ENCODE measurements around the gene FMN1. TPM values are rescaled to one million over a fixed set of nuclear protein-coding genes. Genes with fewer than 3 reads are reported as not detected.

The FMN1 gene
- total RNA-seq, 1 experiment from 2014 or later, result 25.8 TPM

- H3K79me2 ChIP-seq (ENCODE audit: low read depth), result no peaks in the 10 kb centered on the region
- no peaks in the 10 kb centered on the region for H3K27me3 ChIP-seq (ENCODE audit: insufficient read depth, low read depth)
- no peaks in the 10 kb centered on the region for H4K20me1 ChIP-seq (ENCODE audit: insufficient read depth)
- peak overlapping the region; percentile 35 for H3K4me2 ChIP-seq
- ChIA-PET CTCF (no interaction called here), POLR2A (ENCODE audit: unreplicated experiment) (interaction anchor here (0.6 to 0.7 kb wide), 3 partner anchors 9 to 108 kb away, joined by 4 to 6 read pairs (median 4); no protein-coding TSS in a partner anchor)
- no peak overlapping the region for H3K4me3 ChIP-seq
- intact Hi-C loops (cut with micrococcal nuclease; ENCODE audit: unreplicated experiment), result loop anchor here (1.0 kb wide), 1 partner anchor 11 kb away; no protein-coding TSS in a partner anchor
- no TSS peak for BruUV-seq (replicated peaks)
- H3K9me3 ChIP-seq (ENCODE audit: insufficient read depth, low read depth), result peaks cover 2% of the 10 kb centered on the region
- peaks cover 52% of the 10 kb centered on the region for H3K4me1 ChIP-seq (replicated peaks; ENCODE audit: insufficient read depth)
- TF ChIP-seq CTCF (conservative IDR thresholded peaks at IDR 0.05) (no peak), EZH2 (IDR thresholded peaks at IDR 0.05; ENCODE audit: low read depth) (no peak)
- peak overlapping the region; percentile 82 for H3K27ac ChIP-seq
- peaks cover 12% of the 10 kb centered on the region; the same call in 1 of the 2 replicates for H3K36me3 ChIP-seq (ENCODE audit: low read depth)
- peak; percentile 57 to 91 for DNase-seq
- H3K9me2 ChIP-seq (ENCODE audit: insufficient read depth), result no peaks in the 10 kb centered on the region
- H3F3A ChIP-seq (ENCODE audit: insufficient read depth, low read depth), result peaks cover 31% of the 10 kb centered on the region
- H2AFZ ChIP-seq, result no peak overlapping the region
These were observed 338.6 kb downstream of the FMN1 start for GRCh38 chr15:32855942-32856341.

- Histone ChIP-seq H3K9me3 (ENCODE audit: insufficient read depth, low read depth) (peaks cover 3% of the 10 kb centered on the region), H3K27me3 (ENCODE audit: insufficient read depth, low read depth) (no peaks in the 10 kb centered on the region), H3K4me3 (no peak overlapping the region), H3K4me1 (replicated peaks; ENCODE audit: insufficient read depth) (peaks cover 69% of the 10 kb centered on the region), H3K4me2 (no peak overlapping the region), H3F3A (ENCODE audit: insufficient read depth, low read depth) (peaks cover 49% of the 10 kb centered on the region), H3K36me3 (ENCODE audit: low read depth) (peaks cover 12% of the 10 kb centered on the region; the same call in 1 of the 2 replicates), H3K27ac (no peak overlapping the region), H3K9me2 (ENCODE audit: insufficient read depth) (no peaks in the 10 kb centered on the region), H2AFZ (no peak overlapping the region), H3K79me2 (ENCODE audit: low read depth) (no peaks in the 10 kb centered on the region), H4K20me1 (ENCODE audit: insufficient read depth) (no peaks in the 10 kb centered on the region)
- no peak for TF ChIP-seq CTCF (conservative IDR thresholded peaks at IDR 0.05)
- no peak for TF ChIP-seq EZH2 (IDR thresholded peaks at IDR 0.05; ENCODE audit: low read depth)
- POLR2A ChIA-PET (ENCODE audit: unreplicated experiment), result no interaction called here
- no peak for DNase-seq
- CTCF ChIA-PET, result no interaction called here
- no TSS peak for BruUV-seq (replicated peaks)
- intact Hi-C loops (cut with micrococcal nuclease; ENCODE audit: unreplicated experiment), result loop anchor here (5.0 kb wide), 1 partner anchor 214 kb away; no protein-coding TSS in a partner anchor
These were observed 340.9 kb downstream of the FMN1 start for GRCh38 chr15:32853592-32853991.

- H3K36me3 ChIP-seq (ENCODE audit: low read depth), result peaks cover 12% of the 10 kb centered on the region; the same call in 1 of the 2 replicates
- no peak overlapping the region for H2AFZ ChIP-seq
- no peak for DNase-seq
- peaks cover 4% of the 10 kb centered on the region for H3K9me3 ChIP-seq (ENCODE audit: insufficient read depth, low read depth)
- H4K20me1 ChIP-seq (ENCODE audit: insufficient read depth), result no peaks in the 10 kb centered on the region
- H3K27ac ChIP-seq, result peak overlapping the region; percentile 91
- H3F3A ChIP-seq (ENCODE audit: insufficient read depth, low read depth), result peaks cover 49% of the 10 kb centered on the region
- no TSS peak for BruUV-seq (replicated peaks)
- no peaks in the 10 kb centered on the region for H3K9me2 ChIP-seq (ENCODE audit: insufficient read depth)
- intact Hi-C loops (cut with micrococcal nuclease; ENCODE audit: unreplicated experiment), result loop anchor here (5.0 kb wide), 1 partner anchor 215 kb away; no protein-coding TSS in a partner anchor
- no peaks in the 10 kb centered on the region for H3K27me3 ChIP-seq (ENCODE audit: insufficient read depth, low read depth)
- H3K4me1 ChIP-seq (replicated peaks; ENCODE audit: insufficient read depth), result peaks cover 72% of the 10 kb centered on the region
- ChIA-PET CTCF (interaction anchor here (0.7 kb wide), 1 partner anchor 173 kb away, joined by 3 read pairs; no protein-coding TSS in a partner anchor), POLR2A (ENCODE audit: unreplicated experiment) (no interaction called here)
- H3K79me2 ChIP-seq (ENCODE audit: low read depth), result no peaks in the 10 kb centered on the region
- H3K4me2 ChIP-seq, result no peak overlapping the region
- TF ChIP-seq CTCF (conservative IDR thresholded peaks at IDR 0.05) (no peak), EZH2 (IDR thresholded peaks at IDR 0.05; ENCODE audit: low read depth) (no peak)
- H3K4me3 ChIP-seq, result no peak overlapping the region
These were observed 341.7 kb downstream of the FMN1 start for GRCh38 chr15:32852771-32853170.
